Neural progenitor cell (in vitro differentiated cells): ENCODE data around the gene RER1.

Experiments
- CTCF ChIP-seq: fragments of 200-600 bp; sonication (generic); IDR thresholded peaks from 2 replicates; pipeline ENCODE4 v1.5.1; 2017; ENCODE audit warnings: antibody characterized with exemption, mild to moderate bottlenecking
- EZH2 ChIP-seq: fragments of 200-600 bp; sonication (generic); IDR thresholded peaks from 2 replicates; pipeline ENCODE4 v1.6.1; 2017; ENCODE audit warnings: antibody characterized with exemption, mild to moderate bottlenecking, moderate library complexity
- EZH2phosphoT487 ChIP-seq: fragments of 200-600 bp; sonication (generic); IDR thresholded peaks from 2 replicates; pipeline ENCODE4 v1.6.1; 2017; ENCODE audit warnings: antibody characterized with exemption

- TF ChIP-seq CTCF (no peak), EZH2 (no peak), EZH2phosphoT487 (no peak)
Observed at GRCh38 chr1:2375923-2376260, 15.7 kb upstream of the RER1 start.
